ENCODE data around the gene GFRA1.

Gene GFRA1

GRCh38 chr10:116118847-116119246 lies 154.2 kb downstream of the GFRA1 start:
- TF ChIP-seq CTCF (IDR thresholded peaks at IDR 0.05), result no peak

- no peak for TF ChIP-seq CTCF (IDR thresholded peaks at IDR 0.05)
These were observed 157.2 kb downstream of the GFRA1 start for GRCh38 chr10:116115797-116116196.

- TF ChIP-seq CTCF (IDR thresholded peaks at IDR 0.05), result no peak
These were observed 157.9 kb downstream of the GFRA1 start for GRCh38 chr10:116115036-116115641.

- no peak for TF ChIP-seq CTCF (IDR thresholded peaks at IDR 0.05)
These were observed 159.1 kb downstream of the GFRA1 start for GRCh38 chr10:116113721-116114501.

- TF ChIP-seq CTCF (IDR thresholded peaks at IDR 0.05), result no peak
These were observed 160.5 kb downstream of the GFRA1 start for GRCh38 chr10:116112232-116113231.

GRCh38 chr10:116111483-116112095 lies 161.4 kb downstream of the GFRA1 start:
- TF ChIP-seq CTCF (IDR thresholded peaks at IDR 0.05), result no peak

GRCh38 chr10:116110736-116111135 lies 162.3 kb downstream of the GFRA1 start:
- no peak for TF ChIP-seq CTCF (IDR thresholded peaks at IDR 0.05)

Measured in LNCAP (cell line).